Measurements from ENCODE around the gene PRDM16.

The PRDM16 gene

DNA sequence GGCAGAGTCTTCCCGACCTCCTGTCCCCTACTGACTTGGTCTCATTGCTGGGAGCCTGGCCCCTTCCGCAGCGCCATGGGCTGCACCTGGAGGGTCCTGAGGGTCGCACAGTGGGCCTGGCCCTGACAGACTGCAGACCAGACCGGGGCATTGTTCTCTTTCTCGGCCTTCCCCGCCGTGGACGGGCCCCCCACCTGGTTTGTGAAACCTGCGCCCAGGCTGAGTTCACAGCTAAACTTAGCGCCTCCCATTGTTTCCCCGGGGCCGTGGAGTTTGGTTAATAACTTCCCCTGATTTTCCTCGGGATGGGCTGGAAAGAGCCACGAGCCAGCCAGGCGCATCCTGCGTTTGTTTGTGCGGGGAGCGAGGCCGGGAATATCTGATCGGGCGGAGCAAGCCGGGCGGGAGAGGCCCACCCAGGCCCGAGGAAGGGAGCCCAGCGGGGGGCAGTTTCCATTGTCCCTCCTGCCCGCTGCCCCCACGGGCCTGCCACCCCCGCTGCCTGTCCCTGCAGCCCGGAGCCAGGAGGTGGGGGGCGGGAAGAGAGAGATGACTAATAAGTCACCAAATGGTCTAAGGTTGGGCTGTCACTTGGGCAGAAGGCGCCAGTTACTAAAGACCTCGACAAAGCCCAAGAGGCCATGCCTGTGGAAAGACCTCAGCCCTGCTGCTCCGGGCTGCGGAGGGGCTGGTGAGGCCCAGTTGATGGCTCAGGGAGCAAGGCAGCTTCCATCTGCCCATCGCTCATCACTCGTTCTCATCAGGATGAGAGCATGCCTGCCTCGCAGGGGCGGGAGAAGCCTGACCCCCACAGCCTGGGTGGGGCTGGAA, 346.5 kb downstream of the PRDM16 start:
- DNase-seq (ENCODE audit: low spot score) = no peak

DNA sequence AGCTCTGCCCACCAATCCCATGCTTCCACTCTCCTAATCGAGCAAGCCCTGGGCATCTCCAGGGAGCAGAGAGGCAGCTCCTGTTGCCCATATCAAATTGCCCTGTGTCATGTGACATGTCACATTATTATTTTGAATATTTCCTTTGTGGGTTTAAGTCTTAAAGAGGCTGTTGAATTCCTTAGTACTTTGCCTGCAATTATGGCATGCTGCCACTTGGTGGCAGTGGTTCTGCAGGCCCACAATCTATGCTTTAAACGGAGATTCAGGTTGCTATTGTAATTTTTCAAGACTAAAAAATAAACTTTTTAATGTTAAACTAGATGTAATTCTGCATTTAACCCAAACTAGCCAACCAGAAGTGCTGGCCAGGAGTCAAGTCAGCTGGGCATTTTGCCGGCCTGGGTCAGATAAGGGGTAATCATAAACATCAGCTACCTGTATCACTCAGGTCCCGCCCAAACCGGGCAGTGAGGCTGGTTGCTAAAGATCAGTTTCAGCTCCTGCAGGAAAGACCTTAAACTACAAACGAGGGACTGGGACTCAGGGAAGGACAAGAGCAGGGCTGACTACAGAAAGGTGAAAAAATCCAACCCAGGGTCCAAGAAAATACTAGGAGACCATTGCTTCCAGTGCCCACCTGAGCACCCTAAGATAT, 348.2 kb downstream of the PRDM16 start:
- no peak for DNase-seq (ENCODE audit: low spot score)

DNA sequence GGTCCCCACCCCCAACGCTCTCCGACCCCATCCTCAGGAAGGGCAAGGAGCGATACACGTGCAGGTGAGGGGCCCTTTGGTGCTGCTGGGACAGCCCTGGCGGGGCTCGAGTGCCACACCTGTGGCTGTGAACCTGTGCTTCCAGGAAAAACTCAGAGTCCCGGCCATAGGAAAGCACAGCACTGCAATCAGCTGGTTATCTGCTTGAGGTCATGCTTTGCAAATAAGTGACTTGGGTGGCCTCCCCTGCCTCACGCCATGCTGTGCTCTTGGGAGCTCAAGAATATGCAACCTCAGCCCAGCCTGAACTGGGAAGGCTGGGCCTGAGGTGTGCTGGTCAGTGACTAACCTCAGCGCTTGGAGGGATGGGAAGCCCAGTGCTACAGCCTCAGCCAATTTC, 348.9 kb downstream of the PRDM16 start:
- DNase-seq (ENCODE audit: low spot score) = no peak

DNA sequence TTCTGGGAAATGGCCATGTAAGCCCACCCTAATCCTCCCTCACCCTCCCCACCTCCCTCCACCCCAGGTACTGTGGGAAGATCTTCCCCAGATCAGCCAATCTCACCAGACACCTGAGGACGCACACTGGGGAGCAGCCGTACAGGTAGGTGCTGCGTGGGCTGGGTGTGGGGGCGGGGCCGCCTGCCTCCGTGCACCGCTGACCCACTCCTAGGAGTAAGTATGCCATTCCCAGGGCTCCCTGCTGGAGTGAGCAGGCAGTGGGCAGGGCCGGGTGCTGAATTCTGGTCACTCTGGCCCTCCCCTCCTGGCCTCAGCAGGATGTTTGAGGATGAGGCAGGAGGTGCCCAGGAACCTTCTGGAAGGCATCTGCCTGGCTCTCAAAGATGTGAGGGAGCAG, 349.6 kb downstream of the PRDM16 start:
- no peak for DNase-seq (ENCODE audit: low spot score)

DNA sequence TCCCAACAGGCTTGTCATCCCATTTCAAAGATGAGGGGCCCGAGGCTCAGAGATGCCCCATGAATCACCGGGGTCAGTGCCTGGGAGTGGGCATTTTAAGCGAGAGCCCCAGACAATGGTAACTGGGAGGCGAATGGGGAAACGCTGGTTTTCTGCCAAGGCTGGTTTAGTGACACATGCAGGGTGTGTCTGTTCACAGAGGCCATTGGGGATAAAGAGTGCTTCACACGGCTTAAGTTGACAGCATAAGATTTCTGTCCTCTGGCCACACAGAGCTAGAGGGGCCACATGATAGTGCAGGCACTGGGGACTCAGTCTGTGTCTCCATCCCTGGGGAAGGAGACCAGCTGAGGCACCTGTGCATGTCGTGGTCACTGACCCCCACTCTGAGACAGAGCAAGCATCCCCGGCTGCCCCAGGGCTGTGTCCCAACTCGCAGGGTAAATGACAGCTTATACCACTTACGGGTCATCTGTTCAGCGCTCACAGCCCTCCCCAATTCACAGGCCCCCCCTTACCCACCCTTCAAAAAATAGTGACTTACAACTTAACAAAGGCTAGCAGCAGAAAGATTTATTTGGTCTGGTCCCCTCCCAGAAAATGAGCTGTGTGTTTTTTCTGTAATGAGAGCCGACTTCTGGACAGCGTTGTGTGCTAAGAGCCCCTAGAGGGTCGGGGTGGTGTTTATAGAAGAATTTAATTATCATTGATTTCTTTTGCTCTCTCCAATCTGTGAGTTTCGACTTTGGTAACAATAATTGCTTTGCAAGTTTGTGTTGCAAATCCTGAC, 350.6 kb downstream of the PRDM16 start:
- no peak for DNase-seq (ENCODE audit: low spot score)

DNA sequence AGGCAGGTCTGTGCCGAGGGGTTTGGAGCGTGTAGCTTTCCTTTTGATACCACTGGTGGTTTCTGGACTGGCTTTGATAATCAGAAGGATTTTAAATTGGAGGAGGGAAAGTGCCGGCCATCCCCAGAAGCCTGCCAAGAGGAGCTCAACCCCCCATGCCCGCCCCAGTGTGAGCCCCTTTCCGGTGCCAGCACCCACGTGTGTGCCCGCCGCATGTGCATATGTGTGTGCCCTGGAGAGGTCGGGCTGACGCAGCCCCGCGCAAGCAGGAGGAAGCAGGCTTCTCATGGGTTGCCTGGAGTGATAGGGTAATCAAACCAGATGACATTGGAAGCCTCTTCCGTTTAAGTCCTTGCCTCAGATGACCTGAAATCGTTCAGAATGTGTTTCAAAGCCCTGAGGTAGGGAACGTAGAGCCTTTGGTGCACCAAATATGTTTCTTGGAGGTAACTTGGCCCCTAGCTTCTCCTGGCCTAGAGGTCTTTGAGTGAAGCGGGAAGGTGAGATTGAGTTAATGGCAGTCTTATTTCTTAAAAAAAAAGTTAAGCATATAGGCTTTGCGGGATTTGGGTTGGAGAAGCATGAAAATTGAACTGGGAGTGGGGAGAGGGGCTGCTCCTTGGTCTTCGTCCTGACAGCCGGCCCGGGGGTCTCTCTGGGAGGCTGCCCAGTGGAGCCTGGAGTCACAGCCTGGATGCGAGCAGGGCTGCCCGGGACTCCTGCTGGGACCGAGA, 351.4 kb downstream of the PRDM16 start:
- no peak for DNase-seq (ENCODE audit: low spot score)

DNA sequence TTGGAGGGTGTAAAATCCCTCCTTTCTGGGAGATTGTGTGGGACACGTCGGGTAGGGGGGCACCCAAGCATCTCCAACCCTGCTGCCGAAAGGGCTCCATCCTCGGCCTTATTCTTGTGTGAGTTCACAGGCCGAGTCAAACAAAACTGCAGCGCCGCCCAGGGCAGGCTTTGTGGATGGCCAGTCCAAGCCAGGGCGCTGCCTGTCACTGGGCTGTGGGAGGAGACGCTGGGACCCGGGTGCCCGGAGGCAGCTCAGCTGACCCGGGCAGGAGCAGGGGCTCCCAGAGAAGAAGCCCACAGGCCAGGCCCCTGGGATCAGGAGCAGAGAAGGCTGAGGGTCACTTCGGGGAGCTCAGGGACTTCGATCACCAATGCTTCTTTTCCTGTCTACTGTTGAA, 353.6 kb downstream of the PRDM16 start:
- no peak for DNase-seq (ENCODE audit: low spot score)

DNA sequence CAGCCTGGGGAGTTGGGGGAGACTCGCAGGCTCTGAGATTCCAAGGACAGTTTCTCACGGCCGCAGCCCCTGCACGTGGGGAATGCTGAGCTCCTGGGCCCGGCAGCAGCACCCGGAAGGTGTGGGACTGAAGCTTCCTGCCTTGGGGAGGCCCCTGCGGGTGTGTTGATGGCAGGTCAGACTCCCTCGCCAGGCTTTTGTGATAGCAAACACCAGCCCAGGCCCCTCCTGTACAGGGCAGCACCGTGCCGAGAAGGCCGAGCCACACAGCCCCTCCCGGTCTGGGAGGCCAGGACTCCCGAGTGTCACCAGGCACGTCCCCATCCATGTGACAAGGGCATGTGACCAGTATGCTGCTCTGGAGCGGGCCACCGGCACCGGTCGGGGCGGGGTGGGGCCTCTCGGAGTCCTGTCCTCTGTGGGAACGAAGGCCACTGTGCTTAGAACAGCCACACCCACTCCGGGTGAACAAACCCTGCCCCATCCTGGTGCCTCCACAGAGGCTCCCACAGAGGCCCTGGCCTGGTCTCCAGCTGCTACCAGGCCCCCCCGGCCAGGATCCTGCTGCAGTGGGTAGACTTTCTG, 354.3 kb downstream of the PRDM16 start:
- DNase-seq (ENCODE audit: low spot score) = no peak

DNA sequence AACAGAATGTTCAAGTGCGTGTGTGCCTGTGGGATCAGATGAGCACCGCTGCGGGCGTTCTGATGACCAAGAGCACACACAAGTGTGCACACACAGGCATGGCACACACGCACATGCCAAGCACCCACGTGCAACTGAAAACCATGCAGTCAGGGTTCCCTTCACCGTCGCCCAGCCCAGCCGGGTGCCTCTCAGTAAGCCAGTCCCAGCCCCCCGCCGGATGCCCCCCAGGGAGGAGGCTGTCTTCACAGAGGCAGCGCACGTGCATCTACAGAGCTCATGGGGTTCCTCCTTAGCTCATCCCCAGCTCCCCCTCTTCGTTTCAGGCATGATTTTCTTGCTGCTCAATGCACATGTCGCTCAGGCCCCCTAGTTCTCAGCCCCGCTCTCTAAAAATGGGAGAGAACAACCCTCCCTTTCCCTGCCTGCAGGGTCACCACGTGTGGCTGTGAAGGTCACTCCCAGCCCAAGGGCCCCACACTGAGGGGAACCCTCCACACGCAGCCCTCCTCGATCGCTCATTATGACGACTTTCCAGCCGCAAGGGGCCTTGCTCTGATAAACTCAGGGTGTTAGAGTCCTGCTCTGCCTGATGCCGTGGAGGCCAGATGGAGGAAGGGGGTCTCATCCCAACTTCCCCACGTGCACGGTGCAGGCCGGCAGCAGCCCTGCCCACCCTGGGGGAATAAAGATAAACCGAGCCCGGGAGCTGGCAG, 355.1 kb downstream of the PRDM16 start:
- DNase-seq (ENCODE audit: low spot score) = no peak

DNA sequence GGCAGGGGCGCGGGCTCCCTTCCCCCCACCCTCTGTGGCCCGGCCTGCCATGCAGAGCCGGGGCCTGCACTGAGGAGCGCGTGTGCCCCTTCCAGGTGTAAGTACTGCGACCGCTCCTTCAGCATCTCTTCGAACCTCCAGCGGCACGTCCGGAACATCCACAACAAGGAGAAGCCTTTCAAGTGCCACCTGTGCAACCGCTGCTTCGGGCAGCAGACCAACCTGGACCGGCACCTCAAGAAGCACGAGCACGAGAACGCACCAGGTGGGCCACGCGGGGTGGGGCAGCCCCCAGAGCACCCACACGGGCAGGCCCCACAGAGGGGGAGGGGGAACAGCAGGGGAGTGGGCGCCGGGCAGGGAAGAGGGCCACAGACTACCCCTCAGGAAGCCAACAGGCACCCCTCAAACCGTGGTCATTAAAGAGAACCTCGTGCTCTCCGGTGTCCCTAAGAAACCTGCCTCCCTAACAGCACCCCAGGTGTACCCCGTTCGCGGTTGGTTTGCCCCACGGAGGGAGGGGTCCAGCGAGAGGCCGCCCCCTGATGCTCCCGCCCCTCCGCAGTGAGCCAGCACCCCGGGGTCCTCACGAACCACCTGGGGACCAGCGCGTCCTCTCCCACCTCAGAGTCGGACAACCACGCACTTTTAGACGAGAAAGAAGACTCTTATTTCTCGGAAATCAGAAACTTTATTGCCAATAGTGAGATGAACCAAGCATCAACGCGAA, 356.6 kb downstream of the PRDM16 start:
- no peak for DNase-seq (ENCODE audit: low spot score)

DNA sequence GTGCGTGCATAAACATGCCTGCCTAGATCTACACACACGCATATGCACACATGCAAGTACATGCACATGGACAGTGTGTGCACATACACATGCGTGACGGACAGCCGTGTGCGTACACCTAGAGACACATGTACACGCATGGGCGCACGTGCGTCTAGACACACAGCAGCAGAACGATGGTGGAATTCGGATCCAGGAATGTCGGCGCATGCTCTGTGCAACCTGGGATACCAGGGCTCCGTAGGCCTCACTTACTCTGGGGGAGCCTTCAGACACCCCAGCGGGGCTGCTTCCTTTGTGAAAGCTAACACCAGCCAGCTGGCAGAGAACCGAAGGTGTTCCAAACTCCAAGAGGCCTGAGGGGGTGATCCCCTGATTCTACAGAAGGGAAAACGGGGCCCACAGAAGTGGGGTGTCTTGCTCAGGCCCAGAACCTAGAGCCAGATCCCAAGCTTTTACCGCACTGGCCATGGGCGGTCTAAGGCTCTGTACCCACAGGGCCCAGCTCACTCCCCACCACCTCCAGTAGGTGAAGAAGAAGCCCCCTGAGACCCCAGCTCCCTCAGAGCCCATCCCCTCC, 358.0 kb downstream of the PRDM16 start:
- no peak for DNase-seq (ENCODE audit: low spot score)

DNA sequence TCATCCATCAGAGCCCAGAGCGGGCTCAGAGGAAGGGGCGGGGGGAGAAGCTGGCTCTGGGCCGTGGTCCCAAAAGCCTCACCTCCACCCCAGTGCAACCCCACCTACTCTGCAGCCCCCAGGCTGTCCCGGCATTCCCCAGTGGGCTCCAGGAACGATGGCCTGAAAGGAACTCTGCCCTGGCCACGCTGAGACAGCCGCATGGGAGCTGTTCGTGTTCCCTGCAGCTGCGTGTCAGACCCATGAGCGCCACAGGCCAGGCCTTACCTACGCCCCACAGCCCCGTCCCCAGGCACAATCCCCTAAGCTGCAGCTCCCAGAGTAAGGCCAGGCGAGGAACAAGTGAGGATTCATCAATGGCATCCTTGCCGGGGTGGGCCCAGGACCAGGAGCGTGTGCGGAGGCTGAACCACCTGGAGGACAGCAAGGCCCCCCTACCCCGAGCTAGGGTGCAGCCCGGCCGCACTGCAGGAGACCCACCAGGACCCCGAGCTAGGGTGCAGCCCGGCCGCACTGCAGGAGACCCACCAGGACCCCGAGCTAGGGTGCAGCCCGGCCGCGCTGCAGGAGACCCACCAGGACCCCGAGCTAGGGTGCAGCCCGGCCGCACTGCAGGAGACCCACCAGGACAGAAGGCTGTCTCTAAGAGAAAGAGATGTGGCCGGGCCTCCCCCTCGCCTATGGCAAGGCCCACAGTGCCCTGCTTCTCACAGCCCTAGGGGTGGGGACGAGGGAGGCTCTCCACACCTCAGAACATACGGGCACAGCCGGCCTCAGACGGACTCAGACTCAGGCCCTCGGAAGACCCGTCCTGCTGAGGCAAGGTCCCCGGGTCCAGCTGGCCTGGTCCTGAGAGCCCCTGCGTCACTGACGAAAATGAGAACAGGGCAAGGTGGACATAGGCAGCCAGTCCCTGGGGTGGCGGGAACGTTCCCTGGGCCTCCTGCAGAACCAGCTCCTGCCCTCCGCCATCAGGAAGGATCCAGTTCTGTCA, 359.0 kb downstream of the PRDM16 start:
- no peak for DNase-seq (ENCODE audit: low spot score)

DNA sequence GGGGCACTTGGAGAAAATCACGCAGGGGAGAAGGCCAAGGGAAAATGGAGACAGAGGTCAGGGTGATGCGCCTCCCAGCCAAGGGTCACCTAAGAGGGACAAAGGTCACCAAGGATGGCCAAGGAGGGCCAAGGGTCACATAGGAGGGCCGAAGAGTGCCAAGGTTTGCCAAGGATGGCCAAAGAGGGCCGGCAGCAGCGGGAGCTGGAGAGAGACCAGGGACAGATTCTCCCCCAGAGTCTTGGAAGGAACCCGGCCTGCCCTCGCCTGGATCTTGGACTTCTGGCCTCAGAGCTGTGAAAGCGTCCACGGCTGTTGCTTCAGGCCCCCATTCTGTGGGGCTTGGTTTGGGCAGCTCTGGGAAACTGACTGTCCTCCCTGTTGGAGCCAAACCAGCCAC, 359.9 kb downstream of the PRDM16 start:
- no peak for DNase-seq (ENCODE audit: low spot score)

DNA sequence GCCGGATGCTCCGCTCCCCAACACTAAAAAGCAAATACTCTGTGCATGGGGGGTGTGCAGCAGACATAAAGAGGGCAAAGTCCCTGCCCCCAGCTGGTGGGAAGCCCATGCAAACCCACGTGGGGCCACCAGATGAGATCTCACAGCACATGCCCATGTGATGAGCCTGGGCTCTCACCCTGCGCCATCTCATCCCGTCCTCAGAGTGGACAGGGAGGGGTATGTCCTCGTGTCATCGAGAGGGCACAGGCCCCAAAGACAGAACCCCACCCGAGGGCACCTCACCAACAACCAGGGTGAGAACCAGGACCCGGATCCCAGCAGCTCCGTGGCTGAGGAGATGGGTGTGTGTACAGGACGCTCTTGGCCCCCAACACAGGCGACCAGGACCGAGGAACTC, 360.3 kb downstream of the PRDM16 start:
- no peak for DNase-seq (ENCODE audit: low spot score)

DNA sequence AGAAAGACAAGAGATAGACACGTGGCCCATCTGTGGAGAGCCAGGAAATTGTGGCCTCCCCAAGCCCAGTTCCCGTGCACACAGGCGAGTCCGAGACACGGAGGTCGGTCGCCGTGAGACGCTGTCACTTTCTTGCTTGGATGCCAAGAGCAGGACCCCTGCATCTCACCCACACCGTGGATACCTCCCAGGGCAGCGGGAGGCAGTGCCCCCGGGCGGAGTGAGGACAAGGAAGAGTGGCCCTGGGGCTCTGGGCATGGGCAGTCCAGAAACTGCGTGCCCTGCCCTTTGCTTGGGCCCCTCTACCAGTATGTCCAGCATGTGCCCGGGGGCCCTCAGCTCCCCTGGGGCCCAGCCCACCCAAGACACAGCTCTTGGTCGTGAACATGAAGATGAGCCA, 360.8 kb downstream of the PRDM16 start:
- no peak for DNase-seq (ENCODE audit: low spot score)

DNA sequence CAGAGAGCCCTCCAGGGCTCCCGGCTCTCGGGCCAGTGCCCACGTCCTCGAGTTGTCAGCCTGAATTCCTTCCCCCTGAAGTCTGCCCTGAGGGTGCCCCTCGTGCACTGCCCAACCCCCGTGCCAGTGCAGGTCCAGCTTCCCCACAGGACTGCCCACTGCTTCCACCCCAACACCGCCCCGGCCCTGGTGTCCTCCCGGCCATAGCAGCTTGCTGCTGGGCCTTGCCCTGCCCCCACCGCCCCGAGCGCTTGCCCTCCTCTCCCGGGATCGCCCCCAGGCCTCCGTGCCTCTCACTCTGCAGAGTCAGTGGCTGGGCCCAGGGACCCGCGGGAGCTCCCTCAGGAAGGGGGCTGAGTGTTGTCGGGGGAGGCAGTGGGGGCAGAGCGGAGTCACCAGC, 361.4 kb downstream of the PRDM16 start:
- no peak for DNase-seq (ENCODE audit: low spot score)

DNA sequence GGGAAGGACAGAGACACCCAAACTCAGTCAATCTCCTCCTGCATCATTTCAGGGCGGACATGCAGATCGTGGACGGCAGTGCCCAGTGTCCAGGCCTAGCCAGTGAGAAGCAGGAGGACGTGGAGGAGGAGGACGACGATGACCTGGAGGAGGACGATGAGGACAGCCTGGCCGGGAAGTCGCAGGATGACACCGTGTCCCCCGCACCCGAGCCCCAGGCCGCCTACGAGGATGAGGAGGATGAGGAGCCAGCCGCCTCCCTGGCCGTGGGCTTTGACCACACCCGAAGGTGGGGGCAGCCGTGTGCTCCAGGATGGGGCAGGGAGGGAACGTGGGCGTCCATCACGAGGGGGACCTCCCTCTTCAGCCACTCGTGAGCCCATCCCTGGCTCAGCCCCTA, 361.8 kb downstream of the PRDM16 start:
- no peak for DNase-seq (ENCODE audit: low spot score)

DNA sequence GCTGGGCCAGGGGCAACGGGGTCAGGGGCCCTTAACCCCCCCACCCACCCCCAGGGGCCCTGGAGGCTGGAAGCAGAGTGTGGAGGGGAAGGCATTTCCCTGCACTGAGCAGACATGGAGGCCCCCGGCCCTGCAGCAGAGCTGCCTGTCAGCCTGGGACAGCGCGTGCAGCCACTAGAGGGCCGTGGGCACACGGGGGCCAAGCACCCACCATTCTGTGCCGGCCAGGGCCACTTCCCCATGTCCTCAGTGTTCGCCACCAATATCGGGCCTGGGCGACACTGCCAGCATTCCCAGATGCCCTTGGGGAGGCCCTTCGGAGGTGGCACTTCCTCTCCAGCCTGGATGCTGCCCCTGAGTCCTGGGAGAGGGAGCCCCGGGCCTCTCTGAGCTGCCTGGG, 362.3 kb downstream of the PRDM16 start:
- DNase-seq (ENCODE audit: low spot score) = peak; percentile 72

DNA sequence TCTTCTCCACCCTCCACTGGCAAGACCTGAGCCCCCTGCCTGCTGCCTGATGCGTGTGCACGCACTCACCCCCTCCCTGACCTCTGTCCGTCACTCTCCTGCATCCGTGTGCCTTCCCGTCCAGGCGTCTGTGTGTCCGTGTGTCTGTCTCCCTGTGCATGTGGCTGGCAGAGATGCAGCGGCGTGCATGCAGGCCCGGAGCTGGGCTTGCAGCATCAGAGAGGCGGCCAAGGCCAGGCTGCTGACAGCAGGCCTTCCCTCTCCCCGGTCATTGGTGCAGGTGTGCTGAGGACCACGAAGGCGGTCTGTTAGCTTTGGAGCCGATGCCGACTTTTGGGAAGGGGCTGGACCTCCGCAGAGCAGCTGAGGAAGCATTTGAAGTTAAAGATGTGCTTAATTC, 362.7 kb downstream of the PRDM16 start:
- DNase-seq (ENCODE audit: low spot score) = no peak

Data from ecto neural progenitor cell (in vitro differentiated cells).